Type B pancreatic cell (in vitro differentiated cells): ENCODE data around the gene KRTAP10-7. TPM values are rescaled to one million over a fixed set of nuclear protein-coding genes. Genes with fewer than 3 reads are reported as not detected.

Source experiments
- DNase-seq: peaks from one replicate; pipeline ENCODE4 v3.0.0; 2021; ENCODE audit warnings: mixed read lengths; ENCODE audit not compliant: unreplicated experiment; ENCODE audit errors: extremely low spot score
- H3K27ac Mint-ChIP-seq: 2 replicates; pipeline ENCODE4 v1.8.0; 2021; ENCODE audit warnings: mild to moderate bottlenecking, mixed read lengths
- H3K27me3 Mint-ChIP-seq: 2 replicates; pipeline ENCODE4 v1.8.0; 2021; ENCODE audit warnings: mixed read lengths
- H3K36me3 Mint-ChIP-seq: 2 replicates; pipeline ENCODE4 v1.8.0; 2021; ENCODE audit warnings: mixed read lengths
- H3K4me1 Mint-ChIP-seq: one replicate; pipeline ENCODE4 v1.8.0; 2021; ENCODE audit warnings: mixed read lengths; ENCODE audit not compliant: unreplicated experiment
- H3K4me3 Mint-ChIP-seq: 2 replicates; pipeline ENCODE4 v1.8.0; 2021; ENCODE audit warnings: mild to moderate bottlenecking, mixed read lengths
- H3K9me3 Mint-ChIP-seq: 2 replicates; pipeline ENCODE4 v1.8.0; 2021; ENCODE audit warnings: mixed read lengths
- CTCF ChIP-seq: fragments of 200-600 bp; sonication (generic); conservative IDR thresholded peaks from 2 replicates; pipeline ENCODE4 v1.5.0; 2021; ENCODE audit warnings: antibody characterized with exemption, mild to moderate bottlenecking
- total RNA-seq: library from RNA; stranded (reverse); gene quantifications from 2 replicates; pipeline ENCODE4 v1.2.1, GENCODE V29; 2021; ENCODE audit warnings: low replicate concordance

The KRTAP10-7 gene
- total RNA-seq, 1 donor from 2014 or later: not detected

- no peak overlapping the region for H3K27ac Mint-ChIP-seq
- no peak for TF ChIP-seq CTCF
- no peak for DNase-seq
- H3K9me3 Mint-ChIP-seq: peaks cover 5% of the 10 kb centered on the region
- H3K27me3 Mint-ChIP-seq: peaks cover 3% of the 10 kb centered on the region
- H3K4me3 Mint-ChIP-seq: no peak overlapping the region
- no peaks in the 10 kb centered on the region for H3K36me3 Mint-ChIP-seq
- H3K4me1 Mint-ChIP-seq: no peaks in the 10 kb centered on the region
These were observed 25.7 kb upstream of the KRTAP10-7 start for GRCh38 chr21:44574457-44575306.

GRCh38 chr21:44575307-44576024, 24.9 kb upstream of the KRTAP10-7 start:
- Mint-ChIP-seq H3K4me3 (no peak overlapping the region), H3K4me1 (no peaks in the 10 kb centered on the region), H3K36me3 (no peaks in the 10 kb centered on the region), H3K27me3 (peaks cover 3% of the 10 kb centered on the region), H3K27ac (no peak overlapping the region), H3K9me3 (peaks cover 5% of the 10 kb centered on the region)
- TF ChIP-seq CTCF: no peak
- DNase-seq: no peak

GRCh38 chr21:44576025-44576420, 24.4 kb upstream of the KRTAP10-7 start:
- Mint-ChIP-seq H3K27ac (no peak overlapping the region), H3K9me3 (peaks cover 5% of the 10 kb centered on the region), H3K4me1 (no peaks in the 10 kb centered on the region), H3K4me3 (no peak overlapping the region), H3K36me3 (no peaks in the 10 kb centered on the region), H3K27me3 (peaks cover 3% of the 10 kb centered on the region)
- DNase-seq: no peak
- no peak for TF ChIP-seq CTCF

- Mint-ChIP-seq H3K27me3 (peaks cover 8% of the 10 kb centered on the region), H3K4me1 (peaks cover 6% of the 10 kb centered on the region), H3K4me3 (no peak overlapping the region), H3K9me3 (no peaks in the 10 kb centered on the region), H3K27ac (no peak overlapping the region), H3K36me3 (no peaks in the 10 kb centered on the region)
- no peak for TF ChIP-seq CTCF
- no peak for DNase-seq
These were observed 21.9 kb upstream of the KRTAP10-7 start for GRCh38 chr21:44578371-44579055.

- Mint-ChIP-seq H3K4me1 (peaks cover 6% of the 10 kb centered on the region), H3K9me3 (no peaks in the 10 kb centered on the region), H3K4me3 (no peak overlapping the region), H3K36me3 (no peaks in the 10 kb centered on the region), H3K27ac (no peak overlapping the region), H3K27me3 (peaks cover 11% of the 10 kb centered on the region)
- DNase-seq: no peak
- no peak for TF ChIP-seq CTCF
These were observed 21.2 kb upstream of the KRTAP10-7 start for GRCh38 chr21:44579056-44579832.
